K562 (cell line): ENCODE measurements around the gene CCDC169. TPM values are rescaled to one million over a fixed set of nuclear protein-coding genes. Genes with fewer than 3 reads are reported as not detected.

Experiments
- ATAC-seq: fragments of 200-7000 bp; cut with Tn5 transposase; 3 replicates; pipeline ENCODE4 v1.9.1; 2020; ENCODE audit warnings: moderate library complexity
- BruUV-seq: library from RNA; stranded (reverse); fragments of 400-500 nt; replicated peaks from 2 replicates; lab custom pipeline; 2021; lab: Mats Ljungman, UMichigan
- CTCF ChIA-PET: fragments of 300-600 bp; formaldehyde crosslinking; extraction: SDS; loops from one replicate; lab custom pipeline; 2021; ENCODE audit warnings: low intra/inter-chr PET ratio; lab: Yijun Ruan, JAX
- POLR2A ChIA-PET: fragments of 300-600, 350-650 bp; sonication (Branson Sonifier 250); formaldehyde crosslinking; extraction: SDS; loops from one replicate; lab custom pipeline; 2021; ENCODE audit warnings: antibody characterized with exemption, inconsistent platforms; lab: Yijun Ruan, JAX
- DNase-seq, 4 experiments: peaks; one replicate each; pipeline versions ENCODE4 v3.0.0 to v3.0.0-alpha.2; 2011 to 2018; ENCODE audit warnings: low spot score in 3 of 4, mixed read lengths in 3 of 4; ENCODE audit errors: extremely low read depth in 1 of 4
- FAIRE-seq: peaks from 2 replicates; lab custom pipeline; 2011; peaks lifted over from hg19 to GRCh38; lab: Jason Lieb, UNC
- H2AFZ ChIP-seq: 2 replicates; pipeline ENCODE4 v1.6.0; 2011; ENCODE audit warnings: low read depth, low read length, control low read depth, inconsistent platforms
- H3K27ac ChIP-seq: fragments of 200-600 bp; 3 replicates; pipeline ENCODE4 v1.8.0; 2011; ENCODE audit warnings: low read depth, mild to moderate bottlenecking, control low read depth, inconsistent platforms, low read length, moderate library complexity, mixed read lengths; ENCODE audit errors: extremely low read depth
- H3K27me3 ChIP-seq, 2 experiments: fragments of 300-600 bp in 1 of 2; 2 replicates in 1 of 2; 3 replicates in 1 of 2; pipeline versions ENCODE4 v1.6.0 to v1.8.0; 2011; ENCODE audit warnings: inconsistent platforms in 2 of 2, low read length in 2 of 2, mild to moderate bottlenecking in 1 of 2, mixed read lengths in 1 of 2, moderate library complexity in 1 of 2; ENCODE audit not compliant: control insufficient read depth in 2 of 2, insufficient read depth in 2 of 2
- H3K36me3 ChIP-seq: fragments of 300-600 bp; 3 replicates; pipeline ENCODE4 v1.8.0; 2011; ENCODE audit warnings: mild to moderate bottlenecking, low read length, inconsistent platforms; ENCODE audit not compliant: control insufficient read depth, insufficient read depth
- H3K4me1 ChIP-seq, 2 experiments: fragments of 200-600 bp in 1 of 2; replicated peaks in 1 of 2; 2 replicates in 1 of 2; 3 replicates in 1 of 2; pipeline versions ENCODE4 v1.5.1 to v1.8.0; 2011; ENCODE audit warnings: inconsistent platforms in 2 of 2, low read length in 2 of 2, mild to moderate bottlenecking in 1 of 2, mixed read lengths in 1 of 2, moderate library complexity in 1 of 2; ENCODE audit not compliant: control insufficient read depth in 2 of 2, insufficient read depth in 2 of 2
- H3K4me2 ChIP-seq: 2 replicates; pipeline ENCODE4 v1.6.1; 2011; ENCODE audit warnings: low read length, control low read depth, inconsistent platforms, mixed read lengths; ENCODE audit not compliant: insufficient read depth
- H3K4me3 ChIP-seq: fragments of 200-600 bp; sonication (generic), shearing (Covaris generic); 2 replicates; pipeline ENCODE4 v1.5.1; 2016; ENCODE audit warnings: control low read depth, inconsistent platforms
- H3K79me2 ChIP-seq: fragments of 200-600 bp; 3 replicates; pipeline ENCODE4 v1.8.0; 2011; ENCODE audit warnings: low read length, inconsistent platforms; ENCODE audit not compliant: control insufficient read depth, insufficient read depth
- H3K9ac ChIP-seq, 2 experiments: 2 replicates each; pipeline versions ENCODE4 v1.6.0 to v1.6.1; 2011; ENCODE audit warnings: low read depth in 2 of 2, low read length in 2 of 2, control low read depth in 1 of 2, inconsistent platforms in 1 of 2, mild to moderate bottlenecking in 1 of 2, mixed read lengths in 1 of 2; ENCODE audit not compliant: insufficient read depth in 1 of 2
- H3K9me1 ChIP-seq: one replicate; pipeline ENCODE4 v1.6.0; 2011; ENCODE audit warnings: inconsistent platforms, mild to moderate bottlenecking, low read length, moderate library complexity; ENCODE audit not compliant: control insufficient read depth, insufficient read depth
- H3K9me3 ChIP-seq: replicated peaks from 2 replicates; pipeline ENCODE4 v1.5.1; 2011; ENCODE audit warnings: low read depth, low read length, inconsistent platforms; ENCODE audit not compliant: control insufficient read depth, insufficient read depth
- H4K20me1 ChIP-seq: replicated peaks from 2 replicates; pipeline ENCODE4 v1.6.1; 2011; ENCODE audit warnings: low read length, inconsistent platforms, mixed read lengths; ENCODE audit not compliant: control insufficient read depth, insufficient read depth
- BRD9 ChIP-seq: fragments of 450-650 bp; IDR thresholded peaks from 2 replicates; pipeline ENCODE4 v1.6.1; 2018; ENCODE audit warnings: low read depth; ENCODE audit not compliant: partially characterized antibody
- C11orf30 ChIP-seq: fragments of 450-650 bp; IDR thresholded peaks from 2 replicates; pipeline ENCODE4 v1.6.1; 2016; ENCODE audit warnings: low read depth, mild to moderate bottlenecking
- CEBPG ChIP-seq, 3 experiments: fragments of 200-800 bp in 1 of 3; sonication (Bioruptor generic) in 1 of 3; sonication (generic) in 1 of 3; formaldehyde crosslinking in 1 of 3; IDR thresholded peaks in 2 of 3; conservative IDR thresholded peaks in 1 of 3; 2 replicates each; pipeline versions ENCODE4 v1.6.1 to v1.8.0; 2016 to 2022; ENCODE audit warnings: missing compliant biosample characterization in 2 of 3, missing genetic modification characterization in 2 of 3, mild to moderate bottlenecking in 1 of 3, missing genetic modification reagents in 1 of 3
- HMG20B ChIP-seq: fragments of 250-450 bp; sonication (Bioruptor Pico); IDR thresholded peaks from 2 replicates; pipeline ENCODE4 v1.5.0; 2021; ENCODE audit warnings: mild to moderate bottlenecking
- MAFF ChIP-seq: IDR thresholded peaks from 2 replicates; pipeline ENCODE4 v1.6.1; 2012; ENCODE audit warnings: low read length, improper control_type of control experiment
- MAFK ChIP-seq: IDR thresholded peaks from 2 replicates; pipeline ENCODE4 v1.6.1; 2011; ENCODE audit warnings: low read length, improper control_type of control experiment
- NCOA1 ChIP-seq: fragments of 450-650 bp; IDR thresholded peaks from 2 replicates; pipeline ENCODE4 v1.6.1; 2016; ENCODE audit warnings: low read depth
- RBM25 ChIP-seq: fragments of 200-400 bp; formaldehyde crosslinking; IDR thresholded peaks from 2 replicates; pipeline ENCODE4 v1.6.1; 2018; ENCODE audit warnings: low read length, low read depth, moderate library complexity; ENCODE audit not compliant: severe bottlenecking
- SOX6 ChIP-seq: fragments of 450-650 bp; IDR thresholded peaks from 2 replicates; pipeline ENCODE4 v1.6.1; 2014; ENCODE audit warnings: mild to moderate bottlenecking
- STAT5A ChIP-seq: IDR thresholded peaks from 2 replicates; pipeline ENCODE4 v1.6.1; 2012; ENCODE audit warnings: low read length, inconsistent platforms, borderline replicate concordance
- YY1 ChIP-seq, 3 experiments: IDR thresholded peaks; 2 replicates each; pipeline ENCODE4 v1.6.1; 2011; ENCODE audit warnings: low read length in 2 of 3, mild to moderate bottlenecking in 2 of 3, moderate library complexity in 2 of 3, borderline replicate concordance in 1 of 3, control low read depth in 1 of 3, low read depth in 1 of 3; ENCODE audit not compliant: insufficient read depth in 3 of 3, insufficient replicate concordance in 2 of 3, control insufficient read depth in 1 of 3, insufficient read length in 1 of 3; ENCODE audit errors: extremely low read depth in 1 of 3
- ZFP36 ChIP-seq: fragments of 150-350 bp; IDR thresholded peaks from 2 replicates; pipeline ENCODE4 v1.6.1; 2018; ENCODE audit warnings: low read length, low read depth; ENCODE audit not compliant: partially characterized antibody
- ZNF197 ChIP-seq: fragments of 200-800 bp; sonication (Bioruptor generic); IDR thresholded peaks from 2 replicates; pipeline ENCODE4 v1.6.1; 2016; ENCODE audit warnings: low read depth, missing genetic modification characterization, missing compliant biosample characterization
- ZNF316 ChIP-seq: fragments of 450-650 bp; IDR thresholded peaks from 2 replicates; pipeline ENCODE4 v1.6.1; 2016
- ZNF589 ChIP-seq: fragments of 200-800 bp; sonication (Bioruptor generic); IDR thresholded peaks from 2 replicates; pipeline ENCODE4 v1.6.1; 2016; ENCODE audit warnings: low read depth, missing genetic modification characterization, missing compliant biosample characterization
- ZNF780A ChIP-seq: fragments of 250-450 bp; sonication (Bioruptor Pico); IDR thresholded peaks from 2 replicates; pipeline ENCODE4 v1.5.0; 2021; ENCODE audit warnings: mild to moderate bottlenecking
- WGBS: fragments of 100-300 bp; shearing (Covaris generic); methylation state at CpG from one replicate; pipeline ENCODE4 v1.1.6; 2016; ENCODE audit warnings: low coverage, mixed read lengths; ENCODE audit not compliant: insufficient coverage; ENCODE audit errors: missing lambda C conversion rate; 5-methylcytosine and 5-hydroxymethylcytosine counted together
- in situ Hi-C: fragments of 300-500 bp; cut with MboI; formaldehyde crosslinking; loops from 4 replicates; pipeline ENCODE4 v1.15.0; 2018; ENCODE audit warnings: inconsistent platforms, mixed read lengths
- intact Hi-C: fragments of 100-400 bp; cut with micrococcal nuclease; formaldehyde crosslinking; loops from 2 replicates; pipeline ENCODE4 v1.14.2; 2022
- polyA plus RNA-seq, 8 experiments: library from polyadenylated mRNA; depleted of rRNA in 4 of 8; stranded (reverse) in 5 of 8; unstranded in 3 of 8; fragments of >200 nt; fragmentation: Nextera tagmentation in 2 of 8; fragmentation: Illumina TruSeq in 1 of 8; extraction: Ambion mirVana in 2 of 8; extraction: Trizol in 1 of 8; gene quantifications; 2 replicates each; pipeline versions ENCODE4 v1.2.1 to v1.2.3, GENCODE V29; 2011 to 2014; ENCODE audit warnings: inconsistent platforms in 1 of 8, missing spikeins in 1 of 8
- total RNA-seq, 7 experiments: library from RNA; depleted of rRNA in 6 of 7; stranded (reverse); fragments of >200 nt in 6 of 7; fragmentation: Illumina TruSeq in 2 of 7; extraction: Trizol in 2 of 7; gene quantifications; 2 replicates each; pipeline versions ENCODE4 v1.2.1 to v1.2.3, GENCODE V29; 2011 to 2021; ENCODE audit warnings: low replicate concordance in 1 of 7
- TF ChIP-seq, protein P1 (sequence below): fragments of 450-650 bp; formaldehyde crosslinking; IDR thresholded peaks from 2 replicates; pipeline ENCODE4 v1.4.0; 2022; ENCODE audit warnings: missing genetic modification characterization

Gene CCDC169
- total and polyA plus RNA-seq, 9 of the 15 experiments (the other 6 are each of a cell fraction or from before 2014, with no cell fraction given) = 6.8 to 22.0 (median 12.4) TPM

DNA sequence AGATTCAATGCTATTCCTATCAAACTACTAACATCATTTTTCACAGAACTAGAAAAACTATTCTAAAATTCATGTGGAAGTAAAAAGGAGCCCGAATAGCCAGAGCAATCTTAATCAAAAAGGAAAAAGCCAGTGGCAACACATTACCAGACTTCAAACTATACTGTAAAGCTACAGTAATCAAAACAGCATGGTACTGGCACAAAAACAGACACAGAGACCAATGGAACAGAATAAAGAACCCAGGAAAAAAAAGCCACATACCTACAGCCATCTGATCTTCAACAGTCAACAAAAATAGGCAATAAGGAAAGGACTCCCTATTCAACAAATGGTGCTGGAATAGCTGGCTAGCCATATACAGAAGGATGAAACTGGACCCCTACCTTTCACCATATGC, 72.9 kb downstream of the CCDC169 start:
- POLR2A ChIA-PET = interaction anchor here (0.7 kb wide), 1 partner anchor 11 kb away, joined by 3 read pairs; no protein-coding TSS in a partner anchor
- BruUV-seq = no TSS peak

GRCh38 chr13:36219883-36220282, 77.7 kb downstream of the CCDC169 start:
- Histone ChIP-seq H3K9me3 (no peaks in the 10 kb centered on the region), H3K36me3 (no peaks in the 10 kb centered on the region), H4K20me1 (no peaks in the 10 kb centered on the region), H3K79me2 (no peaks in the 10 kb centered on the region), H3K9ac (no peak overlapping the region), H3K27ac (no peak overlapping the region), H3K4me3 (no peak overlapping the region), H3K27me3 (no peaks in the 10 kb centered on the region), H3K9me1 (no peaks in the 10 kb centered on the region), H3K4me1 (no peaks in the 10 kb centered on the region), H2AFZ (no peak overlapping the region), H3K4me2 (no peak overlapping the region)
- POLR2A ChIA-PET = interaction anchor here (0.5 kb wide), 1 partner anchor 168 kb away, joined by 3 read pairs; no protein-coding TSS in a partner anchor
- no peak for FAIRE-seq
- in situ Hi-C loops = no loop called here
- no peak for ATAC-seq
- intact Hi-C loops = no loop called here
- DNase-seq = no peak
- CTCF ChIA-PET = no interaction called here
- no TSS peak for BruUV-seq
- no peak for TF ChIP-seq BRD9
- TF ChIP-seq STAT5A = no peak
- TF ChIP-seq NCOA1 = no peak
- 0 out of 2 replicates have a peak, but pooled peaks have one; percentile 41 for TF ChIP-seq C11orf30
- TF ChIP-seq ZNF197 (CRISPR knock-in tag) = no peak
- TF ChIP-seq HMG20B = no peak
- no peak for TF ChIP-seq ZNF780A (CRISPR knock-in tag)
- TF ChIP-seq, protein P1, sequence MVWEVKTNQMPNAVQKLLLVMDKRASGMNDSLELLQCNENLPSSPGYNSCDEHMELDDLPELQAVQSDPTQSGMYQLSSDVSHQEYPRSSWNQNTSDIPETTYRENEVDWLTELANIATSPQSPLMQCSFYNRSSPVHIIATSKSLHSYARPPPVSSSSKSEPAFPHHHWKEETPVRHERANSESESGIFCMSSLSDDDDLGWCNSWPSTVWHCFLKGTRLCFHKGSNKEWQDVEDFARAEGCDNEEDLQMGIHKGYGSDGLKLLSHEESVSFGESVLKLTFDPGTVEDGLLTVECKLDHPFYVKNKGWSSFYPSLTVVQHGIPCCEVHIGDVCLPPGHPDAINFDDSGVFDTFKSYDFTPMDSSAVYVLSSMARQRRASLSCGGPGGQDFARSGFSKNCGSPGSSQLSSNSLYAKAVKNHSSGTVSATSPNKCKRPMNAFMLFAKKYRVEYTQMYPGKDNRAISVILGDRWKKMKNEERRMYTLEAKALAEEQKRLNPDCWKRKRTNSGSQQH = no peak
- TF ChIP-seq YY1 (IDR thresholded peaks at IDR 0.05; ENCODE audit: borderline replicate concordance in 1 of 3, control insufficient read depth in 1 of 3, extremely low read depth in 1 of 3, insufficient read depth in 3 of 3, insufficient read length in 1 of 3, insufficient replicate concordance in 2 of 3, low read depth in 1 of 3, low read length in 2 of 3) = no peak
- TF ChIP-seq ZFP36 = no peak
- TF ChIP-seq ZNF316 = peak; percentile 80
- no peak for TF ChIP-seq ZNF589
- peak; percentile 59 for TF ChIP-seq MAFK
- peak; percentile 58 for TF ChIP-seq MAFF
- no peak for TF ChIP-seq CEBPG (CRISPR knock-in tag; IDR thresholded peaks at IDR 0.05)
- no peak for TF ChIP-seq CEBPG (tag; conservative IDR thresholded peaks at IDR 0.05 in 1 of 2, IDR thresholded peaks at IDR 0.05 in 1 of 2)

More for the DNA sequence above, 72.9 kb downstream of the CCDC169 start:
- no peak overlapping the region for H3K4me3 ChIP-seq
- intact Hi-C loops = no loop called here
- no peaks in the 10 kb centered on the region for H3K79me2 ChIP-seq
- no peak overlapping the region for H2AFZ ChIP-seq
- no peaks in the 10 kb centered on the region for H3K36me3 ChIP-seq
- in situ Hi-C loops = no loop called here
- H3K9me3 ChIP-seq = no peaks in the 10 kb centered on the region
- WGBS = 20% methylated on average over 1 of the region's 1 CpG
- TF ChIP-seq RBM25 (peak; percentile 25), SOX6 (no peak)
- ATAC-seq (no peak), DNase-seq (no peak), FAIRE-seq (no peak)
- no peaks in the 10 kb centered on the region for H3K4me1 ChIP-seq
- no peak overlapping the region for H3K27ac ChIP-seq
- no peaks in the 10 kb centered on the region for H3K27me3 ChIP-seq
- no peak overlapping the region for H3K9ac ChIP-seq
- no peaks in the 10 kb centered on the region for H3K9me1 ChIP-seq
- no peaks in the 10 kb centered on the region for H4K20me1 ChIP-seq
- no peak overlapping the region for H3K4me2 ChIP-seq
- CTCF ChIA-PET = no interaction called here
